Choroid plexus epithelial cell (primary cell): ENCODE results near the gene ZNF316.

ENCODE experiments used
- DNase-seq: peaks from one replicate; pipeline ENCODE4 v3.0.0-alpha.2; 2010; ENCODE audit warnings: low read depth
- H3K4me3 ChIP-seq: 2 replicates; pipeline ENCODE4 v1.5.1; 2011; ENCODE audit warnings: low read depth, mild to moderate bottlenecking, control low read depth, low read length, moderate library complexity
- TF ChIP-seq, protein P1 (sequence below): conservative IDR thresholded peaks from 2 replicates; pipeline ENCODE4 v1.5.1; 2011; ENCODE audit warnings: low read depth, mild to moderate bottlenecking, control low read depth, inconsistent platforms, low read length, moderate library complexity

Gene ZNF316

DNA sequence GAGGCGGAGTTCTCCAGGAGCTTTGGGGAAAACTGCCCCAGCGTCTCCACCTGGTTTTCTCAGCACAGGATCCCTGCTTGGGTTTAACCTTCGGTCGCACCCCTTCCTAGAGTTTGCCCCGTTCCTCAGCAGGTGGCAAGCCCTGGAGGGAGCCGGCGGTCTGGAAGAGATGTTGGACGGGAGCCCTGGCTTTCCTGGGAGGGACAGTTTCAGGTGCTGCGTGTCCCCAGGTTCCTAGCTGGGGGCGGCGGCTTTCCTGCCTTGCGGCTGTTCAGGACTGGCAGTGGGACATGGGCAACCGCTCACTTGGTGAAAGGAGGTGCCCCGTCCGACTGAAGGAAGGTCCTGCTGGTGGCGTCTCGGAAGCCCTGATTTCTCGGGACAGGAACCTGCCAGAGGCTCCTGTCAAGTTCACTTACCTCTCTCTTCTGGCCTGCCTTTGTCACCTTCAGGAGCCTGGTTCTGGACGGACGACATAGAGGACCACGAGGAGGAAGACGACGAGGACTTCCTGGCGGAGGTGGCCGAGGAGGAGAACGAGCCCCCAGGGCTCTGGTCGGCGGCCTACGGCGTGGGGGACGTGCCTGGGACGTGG is 14.8 kb downstream of the ZNF316 start:
- no peak overlapping the region for H3K4me3 ChIP-seq
- TF ChIP-seq, protein P1, sequence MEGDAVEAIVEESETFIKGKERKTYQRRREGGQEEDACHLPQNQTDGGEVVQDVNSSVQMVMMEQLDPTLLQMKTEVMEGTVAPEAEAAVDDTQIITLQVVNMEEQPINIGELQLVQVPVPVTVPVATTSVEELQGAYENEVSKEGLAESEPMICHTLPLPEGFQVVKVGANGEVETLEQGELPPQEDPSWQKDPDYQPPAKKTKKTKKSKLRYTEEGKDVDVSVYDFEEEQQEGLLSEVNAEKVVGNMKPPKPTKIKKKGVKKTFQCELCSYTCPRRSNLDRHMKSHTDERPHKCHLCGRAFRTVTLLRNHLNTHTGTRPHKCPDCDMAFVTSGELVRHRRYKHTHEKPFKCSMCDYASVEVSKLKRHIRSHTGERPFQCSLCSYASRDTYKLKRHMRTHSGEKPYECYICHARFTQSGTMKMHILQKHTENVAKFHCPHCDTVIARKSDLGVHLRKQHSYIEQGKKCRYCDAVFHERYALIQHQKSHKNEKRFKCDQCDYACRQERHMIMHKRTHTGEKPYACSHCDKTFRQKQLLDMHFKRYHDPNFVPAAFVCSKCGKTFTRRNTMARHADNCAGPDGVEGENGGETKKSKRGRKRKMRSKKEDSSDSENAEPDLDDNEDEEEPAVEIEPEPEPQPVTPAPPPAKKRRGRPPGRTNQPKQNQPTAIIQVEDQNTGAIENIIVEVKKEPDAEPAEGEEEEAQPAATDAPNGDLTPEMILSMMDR, result no peak
- no peak for DNase-seq

DNA sequence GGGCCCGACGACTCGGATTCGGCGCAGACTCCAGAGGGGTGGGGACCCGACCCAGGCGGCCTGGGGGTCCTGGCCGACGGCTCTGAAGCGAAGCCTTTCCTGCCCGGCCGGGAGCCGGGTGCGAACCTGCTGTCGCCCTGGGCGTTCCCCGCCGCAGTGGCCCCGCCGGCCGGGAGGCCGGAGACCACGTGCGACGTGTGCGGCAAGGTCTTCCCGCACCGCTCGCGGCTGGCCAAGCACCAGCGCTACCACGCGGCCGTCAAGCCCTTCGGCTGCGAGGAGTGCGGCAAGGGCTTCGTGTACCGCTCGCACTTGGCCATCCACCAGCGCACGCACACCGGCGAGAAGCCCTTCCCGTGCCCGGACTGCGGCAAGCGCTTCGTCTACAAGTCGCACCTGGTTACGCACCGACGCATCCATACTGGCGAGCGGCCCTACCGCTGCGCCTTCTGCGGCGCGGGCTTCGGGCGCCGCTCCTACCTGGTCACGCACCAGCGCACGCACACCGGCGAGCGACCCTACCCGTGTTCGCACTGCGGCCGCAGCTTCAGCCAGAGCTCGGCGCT is 15.4 kb downstream of the ZNF316 start:
- DNase-seq, result no peak
- H3K4me3 ChIP-seq, result no peak overlapping the region
- TF ChIP-seq, protein P1, result no peak

DNA sequence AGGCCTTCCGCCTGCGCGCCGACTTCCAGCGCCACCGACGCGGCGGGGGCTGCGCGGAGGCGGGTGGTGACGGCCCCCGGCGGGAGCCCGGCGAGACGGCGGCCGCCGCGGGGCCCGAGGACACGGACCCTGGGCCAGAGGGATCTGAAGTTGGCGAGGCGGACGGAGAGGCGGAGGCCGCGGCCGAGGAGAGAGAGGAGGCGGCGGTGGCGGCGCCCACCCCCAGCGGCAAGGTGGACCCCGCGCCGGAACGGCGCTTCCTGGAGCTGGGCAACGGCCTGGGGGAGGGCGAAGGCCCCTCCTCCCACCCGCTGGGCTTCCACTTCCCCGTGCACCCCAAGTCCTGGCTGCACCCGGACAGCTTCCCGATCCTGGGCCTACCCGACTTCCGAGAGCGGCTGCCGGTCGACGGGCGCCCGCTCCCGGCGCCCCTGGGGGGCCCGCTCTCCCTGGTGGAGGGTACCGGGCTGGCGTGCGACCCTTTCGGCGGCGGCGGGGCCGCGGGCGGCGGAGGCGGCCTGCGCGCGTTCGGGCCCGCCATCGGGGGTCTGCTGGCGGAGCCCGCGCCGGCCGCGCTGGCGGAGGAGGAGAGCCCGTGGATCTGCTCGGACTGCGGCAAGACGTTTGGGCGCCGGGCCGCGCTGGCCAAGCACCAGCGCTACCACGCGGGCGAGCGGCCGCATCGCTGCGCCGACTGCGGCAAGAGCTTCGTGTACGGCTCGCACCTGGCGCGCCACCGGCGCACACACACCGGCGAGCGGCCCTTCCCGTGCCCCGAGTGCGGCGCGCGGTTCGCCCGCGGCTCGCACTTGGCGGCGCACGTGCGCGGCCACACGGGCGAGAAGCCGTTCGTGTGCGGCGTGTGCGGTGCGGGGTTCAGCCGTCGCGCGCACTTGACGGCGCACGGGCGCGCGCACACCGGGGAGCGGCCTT is 16.2 kb downstream of the ZNF316 start:
- no peak for DNase-seq
- TF ChIP-seq, protein P1, result no peak
- H3K4me3 ChIP-seq, result no peak overlapping the region

DNA sequence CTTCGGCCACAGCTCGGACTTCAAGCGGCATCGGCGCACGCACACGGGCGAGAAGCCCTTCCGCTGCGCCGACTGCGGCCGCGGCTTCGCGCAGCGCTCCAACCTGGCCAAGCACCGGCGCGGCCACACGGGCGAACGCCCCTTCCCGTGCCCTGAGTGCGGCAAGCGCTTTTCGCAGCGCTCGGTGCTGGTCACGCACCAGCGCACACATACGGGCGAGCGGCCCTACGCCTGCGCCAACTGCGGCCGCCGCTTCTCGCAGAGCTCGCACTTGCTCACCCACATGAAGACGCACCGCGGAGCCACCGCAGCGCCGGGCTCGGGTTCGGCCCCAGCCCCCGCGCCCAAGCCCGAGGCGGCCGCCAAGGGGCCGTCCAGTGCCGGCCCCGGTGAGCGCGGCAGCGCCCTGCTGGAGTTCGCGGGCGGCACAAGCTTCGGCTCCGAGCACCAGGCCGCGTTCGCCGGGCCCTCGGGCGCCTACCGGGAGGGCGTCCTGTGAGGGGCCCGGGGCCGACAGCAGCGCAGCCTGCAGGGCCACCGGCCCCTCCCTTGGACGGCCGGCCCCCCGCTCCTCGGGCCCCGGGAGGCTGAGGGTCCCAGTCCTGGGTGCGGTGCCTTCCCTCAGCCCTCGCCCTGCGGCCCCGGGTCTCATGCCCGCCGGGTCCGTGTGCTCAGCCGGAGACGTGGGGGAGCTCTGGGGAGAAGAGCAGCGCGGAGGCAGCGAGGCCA is 17.2 kb downstream of the ZNF316 start:
- DNase-seq, result no peak
- H3K4me3 ChIP-seq, result no peak overlapping the region
- TF ChIP-seq, protein P1, result no peak

DNA sequence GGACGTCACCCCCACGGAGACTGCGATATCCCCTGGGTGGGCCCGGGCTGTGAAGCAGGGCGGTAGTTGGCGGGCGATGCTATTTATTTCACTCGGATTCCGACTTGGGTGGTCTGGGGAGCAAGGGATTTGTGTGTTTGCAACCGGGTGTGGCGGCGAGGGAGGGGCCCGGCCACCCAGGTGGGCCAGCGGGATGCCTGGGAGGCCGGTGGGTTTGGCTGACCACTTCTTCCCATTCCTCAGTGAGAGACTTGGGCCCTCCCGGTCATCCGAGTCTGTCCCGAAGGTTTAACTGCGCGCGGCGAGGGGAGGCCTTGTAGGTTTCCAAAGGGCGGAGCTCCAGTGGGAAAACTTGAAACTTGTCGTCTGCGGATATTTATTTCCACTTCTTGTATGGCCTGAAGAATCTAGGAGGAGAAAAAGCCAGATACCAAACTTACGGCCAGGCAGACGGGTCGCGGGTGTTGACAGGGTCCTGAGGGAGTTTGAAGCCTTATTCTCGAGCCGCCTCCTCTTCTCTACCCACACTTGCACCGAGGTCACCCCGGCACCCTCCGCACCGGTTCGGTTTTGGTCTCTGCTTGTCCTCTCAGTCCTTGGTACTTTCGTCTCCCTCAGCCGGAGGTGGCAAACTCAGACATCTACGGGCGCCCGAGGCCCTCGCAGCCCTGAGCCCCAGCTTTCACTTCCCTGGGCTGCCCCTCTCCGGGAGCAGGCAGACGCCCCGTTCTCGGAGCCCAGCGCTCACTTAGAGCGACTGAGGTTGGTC is 17.9 kb downstream of the ZNF316 start:
- TF ChIP-seq, protein P1, result no peak
- no peak overlapping the region for H3K4me3 ChIP-seq
- DNase-seq, result no peak
